HFFc6 (cell line): ENCODE data around the gene ZNFX1. TPM values are rescaled to one million over a fixed set of nuclear protein-coding genes. Genes with fewer than 3 reads are reported as not detected.

ENCODE experiments used
- DNase-seq: peaks from one replicate; pipeline ENCODE4 v3.0.0-alpha.2; 2018
- H3K27ac Mint-ChIP-seq: 2 replicates; pipeline ENCODE4 v1.8.0; 2020; ENCODE audit warnings: mild to moderate bottlenecking, mixed read lengths
- H3K27me3 Mint-ChIP-seq: 2 replicates; pipeline ENCODE4 v1.8.0; 2021; ENCODE audit warnings: mild to moderate bottlenecking, moderate library complexity, mixed read lengths; ENCODE audit not compliant: insufficient read depth
- H3K36me3 Mint-ChIP-seq: 2 replicates; pipeline ENCODE4 v1.8.0; 2021; ENCODE audit warnings: low read depth, mixed read lengths
- H3K4me1 Mint-ChIP-seq: 2 replicates; pipeline ENCODE4 v1.8.0; 2020; ENCODE audit warnings: low read depth, mixed read lengths
- H3K4me3 Mint-ChIP-seq: 2 replicates; pipeline ENCODE4 v1.8.0; 2020; ENCODE audit warnings: mild to moderate bottlenecking, moderate library complexity, mixed read lengths
- H3K9me3 Mint-ChIP-seq: 2 replicates; pipeline ENCODE4 v1.8.0; 2020; ENCODE audit warnings: mild to moderate bottlenecking, mixed read lengths
- CTCF ChIP-seq: fragments of 200-600 bp; sonication (generic); IDR thresholded peaks from 2 replicates; pipeline ENCODE4 v1.5.0; 2021; ENCODE audit warnings: antibody characterized with exemption, mild to moderate bottlenecking
- total RNA-seq, 6 experiments: library from RNA; stranded (reverse); fragmentation: NEBNext Ultra II Directional; extraction: Animal tissue kit (Norgen Biotek cat#: 25700); gene quantifications; 2 replicates in 1 of 6; 3 replicates in 5 of 6; pipeline ENCODE4 v1.2.3, GENCODE V29; 2021

Gene ZNFX1
- total RNA-seq, 6 experiments from 2014 or later = 36.1 to 41.0 (median 38.7) TPM

GRCh38 chr20:49283176-49283702 is 5.4 kb upstream of the ZNFX1 start:
- peaks cover 70% of the 10 kb centered on the region for H3K27me3 Mint-ChIP-seq
- peak overlapping the region; percentile 99 for H3K27ac Mint-ChIP-seq
- peaks cover 88% of the 10 kb centered on the region for H3K4me1 Mint-ChIP-seq
- peaks cover 90% of the 10 kb centered on the region for H3K9me3 Mint-ChIP-seq
- H3K36me3 Mint-ChIP-seq = peaks cover 100% of the 10 kb centered on the region
- peak overlapping the region; percentile 100 for H3K4me3 Mint-ChIP-seq
- no peak for DNase-seq
- no peak for TF ChIP-seq CTCF

GRCh38 chr20:49282584-49283171 is 4.8 kb upstream of the ZNFX1 start:
- H3K27ac Mint-ChIP-seq = peak overlapping the region; percentile 99
- H3K9me3 Mint-ChIP-seq = peaks cover 91% of the 10 kb centered on the region
- peak overlapping the region; percentile 100 for H3K4me3 Mint-ChIP-seq
- peaks cover 83% of the 10 kb centered on the region for H3K4me1 Mint-ChIP-seq
- DNase-seq = no peak
- peaks cover 94% of the 10 kb centered on the region for H3K36me3 Mint-ChIP-seq
- TF ChIP-seq CTCF = no peak
- peaks cover 70% of the 10 kb centered on the region for H3K27me3 Mint-ChIP-seq

GRCh38 chr20:49281913-49282467 is 4.1 kb upstream of the ZNFX1 start:
- peaks cover 76% of the 10 kb centered on the region for H3K4me1 Mint-ChIP-seq
- H3K9me3 Mint-ChIP-seq = peaks cover 86% of the 10 kb centered on the region
- H3K4me3 Mint-ChIP-seq = peak overlapping the region; percentile 100
- peak overlapping the region; percentile 99 for H3K27ac Mint-ChIP-seq
- TF ChIP-seq CTCF = no peak
- DNase-seq = no peak
- peaks cover 88% of the 10 kb centered on the region for H3K36me3 Mint-ChIP-seq
- H3K27me3 Mint-ChIP-seq = peaks cover 65% of the 10 kb centered on the region

- Mint-ChIP-seq H3K27ac (peak overlapping the region; percentile 99), H3K4me3 (peak overlapping the region; percentile 100), H3K4me1 (peaks cover 75% of the 10 kb centered on the region), H3K36me3 (peaks cover 80% of the 10 kb centered on the region), H3K27me3 (peaks cover 58% of the 10 kb centered on the region), H3K9me3 (peaks cover 79% of the 10 kb centered on the region)
- DNase-seq = no peak
- no peak for TF ChIP-seq CTCF
Measured at GRCh38 chr20:49281059-49281912, 3.4 kb upstream of the ZNFX1 start.

GRCh38 chr20:49280463-49281058 is 2.7 kb upstream of the ZNFX1 start:
- Mint-ChIP-seq H3K9me3 (peaks cover 72% of the 10 kb centered on the region), H3K4me3 (peak overlapping the region; percentile 100), H3K4me1 (peaks cover 75% of the 10 kb centered on the region), H3K36me3 (peaks cover 76% of the 10 kb centered on the region), H3K27ac (peak overlapping the region; percentile 99), H3K27me3 (peaks cover 51% of the 10 kb centered on the region)
- DNase-seq = no peak
- TF ChIP-seq CTCF = no peak
